IMR-90 (cell line): ENCODE measurements around the gene TIE1. TPM values are rescaled to one million over a fixed set of nuclear protein-coding genes. Genes with fewer than 3 reads are reported as not detected.

Experiments
- ATAC-seq: fragments of 200-7000 bp; cut with Tn5 transposase; 2 replicates; pipeline ENCODE4 v1.9.1; 2020; ENCODE audit warnings: low read depth, mild to moderate bottlenecking, moderate library complexity
- BruUV-seq: library from RNA; stranded (reverse); fragments of 400-500 nt; replicated peaks from 2 replicates; lab custom pipeline; 2021; lab: Mats Ljungman, UMichigan
- CTCF ChIA-PET: fragments of 300-600 bp; formaldehyde crosslinking; extraction: SDS; loops from one replicate; lab custom pipeline; 2021; ENCODE audit warnings: antibody characterized with exemption; lab: Yijun Ruan, JAX
- POLR2A ChIA-PET: fragments of 300-600 bp; sonication (Branson Sonifier 250); formaldehyde crosslinking; loops from one replicate; lab custom pipeline; 2022; ENCODE audit warnings: antibody characterized with exemption; ENCODE audit not compliant: unreplicated experiment; lab: Charles Lee
- DNase-seq: peaks from one replicate; pipeline ENCODE4 v3.0.0; 2013
- H2AFZ ChIP-seq: replicated peaks from 2 replicates; pipeline ENCODE3; 2013; ENCODE audit warnings: low read length, mild to moderate bottlenecking; ENCODE audit not compliant: poor library complexity
- H2AK5ac ChIP-seq: 2 replicates; pipeline ENCODE4 v1.6.1; 2013; ENCODE audit warnings: low read depth, low read length, inconsistent platforms
- H2AK9ac ChIP-seq: replicated peaks from 2 replicates; pipeline ENCODE3; 2013; ENCODE audit warnings: mild to moderate bottlenecking, low read depth, low read length, moderate library complexity; ENCODE audit not compliant: poor library complexity
- H2BK120ac ChIP-seq: 2 replicates; pipeline ENCODE4 v1.6.1; 2013; ENCODE audit warnings: low read depth, low read length, inconsistent platforms
- H2BK15ac ChIP-seq: 3 replicates; pipeline ENCODE4 v1.6.1; 2013; ENCODE audit warnings: low read depth, low read length, inconsistent platforms
- H2BK20ac ChIP-seq: 2 replicates; pipeline ENCODE4 v1.6.1; 2013; ENCODE audit warnings: low read depth, mild to moderate bottlenecking, inconsistent platforms, low read length, moderate library complexity
- H2BK5ac ChIP-seq: 2 replicates; pipeline ENCODE4 v1.6.1; 2013; ENCODE audit warnings: mild to moderate bottlenecking, low read depth, low read length, inconsistent platforms; ENCODE audit not compliant: poor library complexity, severe bottlenecking
- H3K14ac ChIP-seq: replicated peaks from 2 replicates; pipeline ENCODE4 v1.6.1; 2013; ENCODE audit warnings: low read depth, low read length, inconsistent platforms
- H3K18ac ChIP-seq: 2 replicates; pipeline ENCODE4 v1.6.1; 2013; ENCODE audit warnings: low read depth, low read length, control low read depth
- H3K23ac ChIP-seq: 2 replicates; pipeline ENCODE4 v1.6.1; 2013; ENCODE audit warnings: low read depth, low read length, inconsistent platforms
- H3K27ac ChIP-seq: 2 replicates; pipeline ENCODE4 v1.5.1; 2013; ENCODE audit warnings: mild to moderate bottlenecking, control low read depth, low read length; ENCODE audit not compliant: insufficient read depth
- H3K27me3 ChIP-seq: 2 replicates; pipeline ENCODE4 v1.6.1; 2013; ENCODE audit warnings: low read length; ENCODE audit not compliant: control insufficient read depth, insufficient read depth
- H3K36me3 ChIP-seq: 2 replicates; pipeline ENCODE4 v1.6.1; 2013; ENCODE audit warnings: low read length, mixed read lengths; ENCODE audit not compliant: control insufficient read depth, insufficient read depth
- H3K4ac ChIP-seq: 2 replicates; pipeline ENCODE4 v1.6.1; 2013; ENCODE audit warnings: low read depth, low read length, inconsistent platforms
- H3K4me1 ChIP-seq: 2 replicates; pipeline ENCODE4 v1.6.1; 2013; ENCODE audit warnings: low read length, mixed read lengths; ENCODE audit not compliant: control insufficient read depth, insufficient read depth
- H3K4me2 ChIP-seq: 2 replicates; pipeline ENCODE4 v1.6.1; 2013; ENCODE audit warnings: low read depth, mild to moderate bottlenecking, control low read depth, low read length, moderate library complexity
- H3K4me3 ChIP-seq: 2 replicates; pipeline ENCODE4 v1.5.1; 2013; ENCODE audit warnings: low read depth, mild to moderate bottlenecking, control low read depth, low read length, moderate library complexity; ENCODE audit not compliant: insufficient read depth
- H3K56ac ChIP-seq: 2 replicates; pipeline ENCODE4 v1.6.1; 2013; ENCODE audit warnings: low read length, inconsistent platforms; ENCODE audit not compliant: insufficient read depth; ENCODE audit errors: extremely low read depth
- H3K79me1 ChIP-seq, 2 experiments: 2 replicates each; pipeline ENCODE4 v1.6.1; 2013; ENCODE audit warnings: low read length in 2 of 2, inconsistent platforms in 1 of 2, low read depth in 1 of 2
- H3K9ac ChIP-seq: 2 replicates; pipeline ENCODE4 v1.6.1; 2013; ENCODE audit warnings: low read depth, low read length, control low read depth
- H3K9me1 ChIP-seq: 2 replicates; pipeline ENCODE4 v1.6.1; 2013; ENCODE audit warnings: low read length, inconsistent platforms; ENCODE audit not compliant: insufficient read depth
- H3K9me3 ChIP-seq: 2 replicates; pipeline ENCODE4 v1.6.1; 2013; ENCODE audit warnings: low read length; ENCODE audit not compliant: control insufficient read depth, insufficient read depth
- H4K20me1 ChIP-seq: 2 replicates; pipeline ENCODE4 v1.6.1; 2013; ENCODE audit warnings: low read length, inconsistent platforms; ENCODE audit not compliant: insufficient read depth
- H4K5ac ChIP-seq: 2 replicates; pipeline ENCODE4 v1.6.1; 2013; ENCODE audit warnings: mild to moderate bottlenecking, low read depth, low read length, control low read depth
- H4K8ac ChIP-seq, 2 experiments: 2 replicates each; pipeline ENCODE4 v1.6.1; 2013; ENCODE audit warnings: low read depth in 2 of 2, low read length in 2 of 2, control low read depth in 1 of 2, inconsistent platforms in 1 of 2
- H4K91ac ChIP-seq: 2 replicates; pipeline ENCODE4 v1.6.1; 2013; ENCODE audit warnings: low read depth, low read length, inconsistent platforms; ENCODE audit not compliant: insufficient read depth
- BHLHE40 ChIP-seq: fragments of 150-350 bp; IDR thresholded peaks from 2 replicates; pipeline ENCODE4 v1.6.1; 2016; ENCODE audit warnings: mild to moderate bottlenecking, low read depth, low read length
- CEBPB ChIP-seq: IDR thresholded peaks from 2 replicates; pipeline ENCODE4 v1.6.1; 2012; ENCODE audit warnings: low read depth, low read length, improper control_type of control experiment
- CHD1 ChIP-seq: IDR thresholded peaks from 2 replicates; pipeline ENCODE4 v1.6.1; 2012; ENCODE audit warnings: low read depth, low read length, improper control_type of control experiment
- FOS ChIP-seq: fragments of 150-350 bp; IDR thresholded peaks from 2 replicates; pipeline ENCODE4 v1.6.1; 2016; ENCODE audit warnings: low read depth, low read length
- MAFK ChIP-seq: IDR thresholded peaks from 2 replicates; pipeline ENCODE4 v1.6.1; 2012; ENCODE audit warnings: low read depth, low read length, improper control_type of control experiment
- MAZ ChIP-seq: IDR thresholded peaks from 2 replicates; pipeline ENCODE4 v1.6.1; 2012; ENCODE audit warnings: low read depth, mild to moderate bottlenecking, low read length, improper control_type of control experiment, moderate library complexity, borderline replicate concordance
- MXI1 ChIP-seq: IDR thresholded peaks from 2 replicates; pipeline ENCODE4 v1.6.1; 2012; ENCODE audit warnings: low read depth, mild to moderate bottlenecking, low read length, moderate library complexity, borderline replicate concordance
- NFE2L2 ChIP-seq: fragments of 150-350 bp; IDR thresholded peaks from 2 replicates; pipeline ENCODE4 v1.6.1; 2016; ENCODE audit warnings: low read depth, mild to moderate bottlenecking, low read length
- POLR2A ChIP-seq: IDR thresholded peaks from 2 replicates; pipeline ENCODE4 v1.6.1; 2012; ENCODE audit warnings: mild to moderate bottlenecking, low read depth, low read length
- RAD21 ChIP-seq: IDR thresholded peaks from 2 replicates; pipeline ENCODE4 v1.6.1; 2012; ENCODE audit warnings: low read length, improper control_type of control experiment
- RCOR1 ChIP-seq: IDR thresholded peaks from 2 replicates; pipeline ENCODE4 v1.6.1; 2012; ENCODE audit warnings: mild to moderate bottlenecking, low read length, improper control_type of control experiment; ENCODE audit not compliant: insufficient replicate concordance
- RFX5 ChIP-seq: IDR thresholded peaks from 2 replicates; pipeline ENCODE4 v1.8.0; 2012; ENCODE audit warnings: low read depth, mild to moderate bottlenecking, low read length, moderate library complexity
- SMC3 ChIP-seq: fragments of 150-350 bp; IDR thresholded peaks from 2 replicates; pipeline ENCODE4 v1.6.1; 2016; ENCODE audit warnings: low read depth, mild to moderate bottlenecking, antibody characterized with exemption, low read length, moderate library complexity
- USF2 ChIP-seq: fragments of 150-350 bp; IDR thresholded peaks from 2 replicates; pipeline ENCODE4 v1.6.1; 2017; ENCODE audit warnings: mild to moderate bottlenecking, antibody characterized with exemption, low read length, low read depth
- WGBS, 2 experiments: methylation state at CpG; one replicate each; pipeline versions ENCODE4 v1.1.5 to v1.1.7; 2013; ENCODE audit warnings: missing lambda C conversion rate in 2 of 2; ENCODE audit not compliant: insufficient read length in 1 of 2; ENCODE audit errors: extremely low coverage in 2 of 2; 5-methylcytosine and 5-hydroxymethylcytosine counted together
- dilution Hi-C: fragments of 300-500 bp; cut with HindIII; formaldehyde crosslinking; loops from one replicate; pipeline ENCODE4 v1.14.3; 2018; ENCODE audit warnings: low sequenced_read_pairs; ENCODE audit not compliant: unreplicated experiment
- in situ Hi-C: fragments of 300-500 bp; cut with MboI; formaldehyde crosslinking; loops from 3 replicates; pipeline ENCODE4 v1.14.3; 2019; ENCODE audit warnings: low sequenced_read_pairs, inconsistent platforms, mixed read lengths
- intact Hi-C: fragments of 100-400 bp; cut with micrococcal nuclease; formaldehyde crosslinking; loops from 2 replicates; pipeline ENCODE4 v1.10.0; 2022
- polyA plus RNA-seq, 3 experiments: library from polyadenylated mRNA; depleted of rRNA; stranded (reverse); fragments of >200 nt; gene quantifications; 2 replicates each; pipeline ENCODE4 v1.2.3, GENCODE V29; 2012; ENCODE audit warnings: low replicate concordance in 1 of 3
- total RNA-seq: library from RNA; depleted of rRNA; stranded (reverse); fragments of >200 nt; gene quantifications from 2 replicates; pipeline ENCODE4 v1.2.3, GENCODE V29; 2012
- TF ChIP-seq, protein P1 (sequence below): conservative IDR thresholded peaks from 2 replicates; pipeline ENCODE4 v1.5.1; 2012; ENCODE audit warnings: mild to moderate bottlenecking, low read depth, low read length, improper control_type of control experiment
- TF ChIP-seq, protein P2 (sequence below): fragments of 150-350 bp; IDR thresholded peaks from 2 replicates; pipeline ENCODE4 v1.6.1; 2016; ENCODE audit warnings: low read depth, mild to moderate bottlenecking, low read length, moderate library complexity, borderline replicate concordance

The TIE1 gene
- total and polyA plus RNA-seq, 2 of the 4 experiments (the other 2 are of a cell fraction) = 2.3 to 7.5 TPM

DNA sequence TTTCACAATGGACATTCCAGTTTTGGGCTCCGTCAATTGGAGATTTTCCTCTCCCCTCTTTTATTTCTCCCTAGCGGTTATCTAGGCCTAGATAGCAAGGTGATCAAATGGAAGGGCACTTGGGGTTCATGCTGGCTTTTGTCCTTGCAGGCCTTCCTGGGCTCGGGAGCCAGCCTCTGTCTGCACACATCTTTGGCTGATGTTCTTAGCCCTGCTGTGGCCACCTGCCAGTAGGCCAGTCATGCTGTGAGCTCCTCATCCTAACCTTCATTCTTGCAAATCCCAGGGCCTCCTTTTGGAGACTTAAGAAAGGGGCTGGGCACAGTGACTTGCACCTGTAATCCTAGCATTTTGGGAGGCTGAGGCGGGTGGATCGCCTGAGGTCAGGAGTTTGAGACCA lies 13.5 kb downstream of the TIE1 start:
- Histone ChIP-seq H3K4me2 (no peak overlapping the region), H3K27ac (no peak overlapping the region), H3K9me3 (no peaks in the 10 kb centered on the region), H3K36me3 (no peaks in the 10 kb centered on the region), H2BK20ac (no peak overlapping the region), H3K14ac (no peak overlapping the region), H3K23ac (no peak overlapping the region), H3K27me3 (peaks cover 2% of the 10 kb centered on the region; the same call in 1 of the 2 replicates), H3K4me3 (no peak overlapping the region), H3K9me1 (0 out of 2 replicates have a peak, but pooled peaks cover 3% of the 10 kb centered on the region), H4K91ac (no peak overlapping the region), H4K8ac (no peak overlapping the region), H2AK5ac (no peak overlapping the region), H2BK5ac (no peak overlapping the region), H4K5ac (no peak overlapping the region), H2AFZ (no peak overlapping the region), H3K18ac (no peak overlapping the region), H2AK9ac (no peak overlapping the region), H3K4ac (no peak overlapping the region), H3K4me1 (peaks cover 5% of the 10 kb centered on the region), H3K9ac (no peak overlapping the region), H3K79me1 (no peaks in the 10 kb centered on the region), H3K56ac (no peak overlapping the region), H2BK15ac (no peak overlapping the region), H2BK120ac (no peak overlapping the region), H4K20me1 (no peaks in the 10 kb centered on the region; the same call in 1 of the 2 replicates)
- POLR2A ChIA-PET = no interaction called here
- no TSS peak for BruUV-seq
- intact Hi-C loops (no loop called here), in situ Hi-C loops (no loop called here), dilution Hi-C loops (no loop called here)
- DNase-seq (no peak), ATAC-seq (no peak)
- CTCF ChIA-PET = no interaction called here
- no CpG with 5 or more reads among the region's 5 CpGs for WGBS, 2 experiments
- TF ChIP-seq BHLHE40 = no peak
- TF ChIP-seq FOS = no peak
- TF ChIP-seq RAD21 = no peak
- TF ChIP-seq, protein P1, sequence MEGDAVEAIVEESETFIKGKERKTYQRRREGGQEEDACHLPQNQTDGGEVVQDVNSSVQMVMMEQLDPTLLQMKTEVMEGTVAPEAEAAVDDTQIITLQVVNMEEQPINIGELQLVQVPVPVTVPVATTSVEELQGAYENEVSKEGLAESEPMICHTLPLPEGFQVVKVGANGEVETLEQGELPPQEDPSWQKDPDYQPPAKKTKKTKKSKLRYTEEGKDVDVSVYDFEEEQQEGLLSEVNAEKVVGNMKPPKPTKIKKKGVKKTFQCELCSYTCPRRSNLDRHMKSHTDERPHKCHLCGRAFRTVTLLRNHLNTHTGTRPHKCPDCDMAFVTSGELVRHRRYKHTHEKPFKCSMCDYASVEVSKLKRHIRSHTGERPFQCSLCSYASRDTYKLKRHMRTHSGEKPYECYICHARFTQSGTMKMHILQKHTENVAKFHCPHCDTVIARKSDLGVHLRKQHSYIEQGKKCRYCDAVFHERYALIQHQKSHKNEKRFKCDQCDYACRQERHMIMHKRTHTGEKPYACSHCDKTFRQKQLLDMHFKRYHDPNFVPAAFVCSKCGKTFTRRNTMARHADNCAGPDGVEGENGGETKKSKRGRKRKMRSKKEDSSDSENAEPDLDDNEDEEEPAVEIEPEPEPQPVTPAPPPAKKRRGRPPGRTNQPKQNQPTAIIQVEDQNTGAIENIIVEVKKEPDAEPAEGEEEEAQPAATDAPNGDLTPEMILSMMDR = no peak
- no peak for TF ChIP-seq RFX5
- TF ChIP-seq MAZ = no peak
- TF ChIP-seq, protein P2, sequence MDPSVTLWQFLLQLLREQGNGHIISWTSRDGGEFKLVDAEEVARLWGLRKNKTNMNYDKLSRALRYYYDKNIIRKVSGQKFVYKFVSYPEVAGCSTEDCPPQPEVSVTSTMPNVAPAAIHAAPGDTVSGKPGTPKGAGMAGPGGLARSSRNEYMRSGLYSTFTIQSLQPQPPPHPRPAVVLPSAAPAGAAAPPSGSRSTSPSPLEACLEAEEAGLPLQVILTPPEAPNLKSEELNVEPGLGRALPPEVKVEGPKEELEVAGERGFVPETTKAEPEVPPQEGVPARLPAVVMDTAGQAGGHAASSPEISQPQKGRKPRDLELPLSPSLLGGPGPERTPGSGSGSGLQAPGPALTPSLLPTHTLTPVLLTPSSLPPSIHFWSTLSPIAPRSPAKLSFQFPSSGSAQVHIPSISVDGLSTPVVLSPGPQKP = no peak
- TF ChIP-seq NFE2L2 = no peak
- TF ChIP-seq CEBPB = no peak
- TF ChIP-seq RCOR1 = no peak
- TF ChIP-seq MXI1 = no peak
- TF ChIP-seq CHD1 = no peak
- no peak for TF ChIP-seq POLR2A
- no peak for TF ChIP-seq SMC3
- TF ChIP-seq USF2 = no peak
- no peak for TF ChIP-seq MAFK
